ENCODE data around the gene ZCCHC4. TPM values are rescaled to one million over a fixed set of nuclear protein-coding genes. Genes with fewer than 3 reads are reported as not detected.

Gene ZCCHC4
- total and polyA plus RNA-seq, 9 donors = 5.7 to 17.0 (median 9.5) TPM

- WGBS, 3 donors = 96 to 99% (median 97%) methylated on average over 2 of the region's 2 CpGs
- H3K27ac ChIP-seq = no peak overlapping the region
Observed at GRCh38 chr4:25343671-25344070, 31.1 kb downstream of the ZCCHC4 start.

GRCh38 chr4:25345744-25346143, 33.2 kb downstream of the ZCCHC4 start:
- Histone ChIP-seq H3K36me3 (no peaks in the 10 kb centered on the region), H3K27me3 (no peaks in the 10 kb centered on the region), H3K4me3 (no peak overlapping the region), H3K27ac (no peak overlapping the region), H3K4me1 (ENCODE audit: insufficient read depth) (no peaks in the 10 kb centered on the region), H3K9me3 (no peaks in the 10 kb centered on the region)
- 19 to 29% (median 29%) methylated on average over 5 of the region's 5 CpGs for WGBS, 3 donors
- TF ChIP-seq POLR2A (IDR thresholded peaks at IDR 0.05) = no peak
- TF ChIP-seq CTCF (IDR thresholded peaks at IDR 0.05) = no peak
- TF ChIP-seq EP300 (IDR thresholded peaks at IDR 0.05) = no peak
- DNase-seq = peak in 2 of 5 donors; percentile 25 to 50
- intact Hi-C loops (cut with DNase I) = no loop called here

More at GRCh38 chr4:25343671-25344070, 31.1 kb downstream of the ZCCHC4 start:
- no peaks in the 10 kb centered on the region for H3K9me3 ChIP-seq
- no peaks in the 10 kb centered on the region for H3K27me3 ChIP-seq
- no peaks in the 10 kb centered on the region for H3K36me3 ChIP-seq
- no peak overlapping the region for H3K4me3 ChIP-seq
- intact Hi-C loops (cut with DNase I) = no loop called here
- TF ChIP-seq EP300 (IDR thresholded peaks at IDR 0.05) (no peak), CTCF (IDR thresholded peaks at IDR 0.05) (no peak), POLR2A (IDR thresholded peaks at IDR 0.05) (no peak)
- no peaks in the 10 kb centered on the region for H3K4me1 ChIP-seq (ENCODE audit: insufficient read depth)
- DNase-seq = no peak

GRCh38 chr4:25346913-25347312, 34.3 kb downstream of the ZCCHC4 start:
- no peak for DNase-seq
- 92 to 98% (median 95%) methylated on average over 3 of the region's 3 CpGs for WGBS, 3 donors
- no peak overlapping the region for H3K27ac ChIP-seq
- no peaks in the 10 kb centered on the region for H3K9me3 ChIP-seq
- H3K36me3 ChIP-seq = no peaks in the 10 kb centered on the region
- no peak for TF ChIP-seq POLR2A (IDR thresholded peaks at IDR 0.05)
- TF ChIP-seq EP300 (IDR thresholded peaks at IDR 0.05) = no peak
- no peak for TF ChIP-seq CTCF (IDR thresholded peaks at IDR 0.05)
- no peak overlapping the region for H3K4me3 ChIP-seq
- H3K27me3 ChIP-seq = no peaks in the 10 kb centered on the region
- intact Hi-C loops (cut with DNase I) = no loop called here
- no peaks in the 10 kb centered on the region for H3K4me1 ChIP-seq (ENCODE audit: insufficient read depth)

GRCh38 chr4:25347473-25347872, 34.9 kb downstream of the ZCCHC4 start:
- no peak for DNase-seq
- Histone ChIP-seq H3K27ac (no peak overlapping the region), H3K36me3 (no peaks in the 10 kb centered on the region), H3K9me3 (no peaks in the 10 kb centered on the region), H3K4me1 (ENCODE audit: insufficient read depth) (no peaks in the 10 kb centered on the region), H3K4me3 (no peak overlapping the region), H3K27me3 (no peaks in the 10 kb centered on the region)
- intact Hi-C loops (cut with DNase I) = no loop called here
- 79 to 93% (median 83%) methylated on average over 2 of the region's 2 CpGs for WGBS, 3 donors
- TF ChIP-seq CTCF (IDR thresholded peaks at IDR 0.05) (no peak), POLR2A (IDR thresholded peaks at IDR 0.05) (no peak), EP300 (IDR thresholded peaks at IDR 0.05) (no peak)
